AG04449 (cell line): ENCODE results near the gene IL19.

Source experiments
- CTCF ChIA-PET: fragments of 350-600 bp; formaldehyde crosslinking; extraction: SDS; loops from one replicate; lab custom pipeline; 2021; ENCODE audit warnings: antibody characterized with exemption; lab: Yijun Ruan, JAX
- POLR2A ChIA-PET: fragments of 400-600, 350-600 bp; formaldehyde crosslinking; extraction: SDS; loops from one replicate; lab custom pipeline; 2020; ENCODE audit warnings: antibody characterized with exemption, inconsistent platforms; lab: Yijun Ruan, JAX
- DNase-seq: peaks from one replicate; pipeline ENCODE4 v3.0.0-alpha.2; 2010; ENCODE audit warnings: low read depth, low spot score
- H3K4me3 ChIP-seq: 2 replicates; pipeline ENCODE4 v1.5.1; 2011; ENCODE audit warnings: low read depth, mild to moderate bottlenecking, control low read depth, low read length
- CTCF ChIP-seq: IDR thresholded peaks from one replicate; pipeline ENCODE4 v1.5.1; 2011; ENCODE audit warnings: mild to moderate bottlenecking, moderate library complexity, low read length, control low read depth, inconsistent platforms; ENCODE audit not compliant: insufficient read depth; ENCODE audit errors: missing control alignments

IL19 gene

GRCh38 chr1:206768472-206769303, 1.9 kb upstream of the IL19 start:
- ChIA-PET POLR2A (no interaction called here), CTCF (interaction anchor here (0.8 to 3.8 kb wide), 9 partner anchors 8 to 143 kb away, joined by 3 to 28 read pairs (median 3); partner anchors contain the start of gene IL20)
- DNase-seq, result no peak
- H3K4me3 ChIP-seq, result no peak overlapping the region
- TF ChIP-seq CTCF, result no peak

- ChIA-PET CTCF (interaction anchor here (0.8 to 3.8 kb wide), 6 partner anchors 9 to 143 kb away, joined by 3 to 28 read pairs (median 4); no protein-coding TSS in a partner anchor), POLR2A (no interaction called here)
- no peak for TF ChIP-seq CTCF
- DNase-seq, result no peak
- no peak overlapping the region for H3K4me3 ChIP-seq
Observed at GRCh38 chr1:206769304-206769731, 1.3 kb upstream of the IL19 start.

GRCh38 chr1:206771338-206771692, 742 bp downstream of the IL19 start:
- ChIA-PET CTCF (interaction anchor here (1.0 to 3.8 kb wide), 8 partner anchors 11 to 141 kb away, joined by 3 to 28 read pairs (median 4); partner anchors contain the start of gene IL20), POLR2A (no interaction called here)
- no peak for DNase-seq
- no peak overlapping the region for H3K4me3 ChIP-seq
- TF ChIP-seq CTCF, result no peak

GRCh38 chr1:206772243-206772937, 1.8 kb downstream of the IL19 start, which contains the start of gene IL10:
Gene IL10 (minus strand): TSS chr1:206772494. CDS start chr1:206772435, 59 bp downstream.
- CTCF ChIA-PET, result interaction anchor here (0.9 to 3.8 kb wide), 6 partner anchors 9 to 137 kb away, joined by 3 to 28 read pairs (median 5); partner anchors contain the start of gene IL20
- DNase-seq, result no peak
- TF ChIP-seq CTCF, result no peak
- no peak within 1 kb of the TSS for H3K4me3 ChIP-seq
- POLR2A ChIA-PET, result interaction anchor here (0.7 kb wide), 1 partner anchor 19 kb away, joined by 3 read pairs; no protein-coding TSS in a partner anchor

GRCh38 chr1:206774093-206774492, 3.5 kb downstream of the IL19 start:
- TF ChIP-seq CTCF, result no peak
- POLR2A ChIA-PET, result no interaction called here
- CTCF ChIA-PET, result interaction anchor here (0.7 to 3.3 kb wide), 4 partner anchors 15 to 132 kb away, joined by 3 to 10 read pairs (median 4); no protein-coding TSS in a partner anchor
- H3K4me3 ChIP-seq, result no peak overlapping the region
- DNase-seq, result no peak
